Aorta (tissue), 5 donors: ENCODE data around the gene SNED1. TPM values are rescaled to one million over a fixed set of nuclear protein-coding genes. Genes with fewer than 3 reads are reported as not detected.

ENCODE experiments used
- ATAC-seq: fragments of 200-7000 bp; cut with Tn5 transposase; one replicate; pipeline ENCODE4 v1.9.1; 2022; ENCODE audit warnings: moderate library complexity; ENCODE audit not compliant: low FRiP score
- DNase-seq, 2 donors: peaks; one replicate each; pipeline ENCODE4 v3.0.0-alpha.2; 2020
- H3K27ac ChIP-seq, 2 donors: one replicate each; pipeline ENCODE4 v1.5.1; 2013; ENCODE audit warnings: low read length in 2 of 2, mild to moderate bottlenecking in 2 of 2, moderate library complexity in 2 of 2, control low read depth in 1 of 2, inconsistent platforms in 1 of 2, low read depth in 1 of 2
- H3K27me3 ChIP-seq, 2 donors: one replicate each; pipeline ENCODE4 v1.6.1; 2013; ENCODE audit warnings: control low read depth in 1 of 2, low read length in 1 of 2, mild to moderate bottlenecking in 1 of 2, moderate library complexity in 1 of 2; ENCODE audit not compliant: insufficient read depth in 2 of 2, control insufficient read depth in 1 of 2
- H3K36me3 ChIP-seq, 2 donors: one replicate each; pipeline ENCODE4 v1.6.1; 2013; ENCODE audit warnings: control low read depth in 1 of 2, low read length in 1 of 2, mild to moderate bottlenecking in 1 of 2; ENCODE audit not compliant: insufficient read depth in 2 of 2, control insufficient read depth in 1 of 2
- H3K4me1 ChIP-seq, 2 donors: one replicate each; pipeline ENCODE4 v1.6.1; 2013; ENCODE audit warnings: low read length in 2 of 2, control low read depth in 1 of 2, mild to moderate bottlenecking in 1 of 2, moderate library complexity in 1 of 2; ENCODE audit not compliant: insufficient read depth in 2 of 2, control insufficient read depth in 1 of 2
- H3K4me3 ChIP-seq, 2 donors: one replicate each; pipeline ENCODE4 v1.5.1; 2013; ENCODE audit warnings: low read length in 2 of 2, control low read depth in 1 of 2, mild to moderate bottlenecking in 1 of 2
- H3K9me3 ChIP-seq: one replicate; pipeline ENCODE4 v1.6.1; 2013; ENCODE audit warnings: mild to moderate bottlenecking, low read length; ENCODE audit not compliant: control insufficient read depth
- WGBS, 2 donors: extraction: QIAGEN DNeasy Blood & Tissue Kit; methylation state at CpG; one replicate each; pipeline ENCODE4 v1.1.7; 2013; 5-methylcytosine and 5-hydroxymethylcytosine counted together
- intact Hi-C, 2 donors: fragments of 100-400 bp; cut with DNase I; formaldehyde crosslinking; loops; one replicate each; pipeline versions ENCODE4 v1.14.2 to v1.15.0; 2022
- polyA plus RNA-seq, 2 donors: library from polyadenylated mRNA; stranded (reverse); fragments of 200-250 nt; gene quantifications; one replicate each; pipeline ENCODE4 v1.2.3, GENCODE V29; 2013
- total RNA-seq, 2 donors: library from RNA; stranded (reverse); fragmentation: NEBNext Ultra II Directional; extraction: Animal tissue kit (Norgen Biotek cat#: 25700); gene quantifications; one replicate each; pipeline ENCODE4 v1.2.1, GENCODE V29; 2021
- donor health status: healthy with polysubstance abuse.
- donor health status: Bipolar disorder and iron deficiency.
- donor health status: DM: no; HTN: no; CAD: no.
- donor health status: DM: no; HTN: no; CAD: no.
- donor health status: DM: yes; HTN: yes; CAD: no.

The SNED1 gene
- total and polyA plus RNA-seq, 4 donors = 5.9 to 149 (median 67.4) TPM

DNA sequence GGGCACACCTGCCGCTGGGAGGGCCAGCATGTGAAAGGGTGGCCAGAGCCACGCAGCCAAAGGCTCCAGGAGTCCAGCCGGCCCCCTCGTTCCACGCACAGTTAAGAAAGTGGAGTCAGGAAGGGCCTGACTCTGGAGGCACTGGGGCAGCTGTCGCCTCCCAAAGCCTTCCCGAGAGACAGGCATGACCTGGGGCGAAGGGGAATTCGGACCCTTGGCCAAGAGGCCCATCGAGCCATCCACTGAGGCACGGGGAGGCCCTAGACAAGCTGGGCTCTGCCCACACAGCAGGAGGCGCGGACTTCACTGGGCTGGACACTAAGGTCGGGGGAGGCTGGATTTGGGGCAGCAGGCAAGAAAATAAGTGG lies 38.5 kb upstream of the SNED1 start:
- 84 to 94% methylated on average over 14 of the region's 14 CpGs for WGBS, 2 donors
- Histone ChIP-seq H3K4me3 (no peak overlapping the region), H3K36me3 (no peaks in the 10 kb centered on the region), H3K9me3 (no peaks in the 10 kb centered on the region), H3K27me3 (no peaks in the 10 kb centered on the region), H3K27ac (no peak overlapping the region), H3K4me1 (no peaks in the 10 kb centered on the region)
- intact Hi-C loops = no loop called here
- no peak for ATAC-seq
- no peak for DNase-seq

- intact Hi-C loops = no loop called here
Observed at GRCh38 chr2:240960309-240960970, 38.0 kb upstream of the SNED1 start.

DNA sequence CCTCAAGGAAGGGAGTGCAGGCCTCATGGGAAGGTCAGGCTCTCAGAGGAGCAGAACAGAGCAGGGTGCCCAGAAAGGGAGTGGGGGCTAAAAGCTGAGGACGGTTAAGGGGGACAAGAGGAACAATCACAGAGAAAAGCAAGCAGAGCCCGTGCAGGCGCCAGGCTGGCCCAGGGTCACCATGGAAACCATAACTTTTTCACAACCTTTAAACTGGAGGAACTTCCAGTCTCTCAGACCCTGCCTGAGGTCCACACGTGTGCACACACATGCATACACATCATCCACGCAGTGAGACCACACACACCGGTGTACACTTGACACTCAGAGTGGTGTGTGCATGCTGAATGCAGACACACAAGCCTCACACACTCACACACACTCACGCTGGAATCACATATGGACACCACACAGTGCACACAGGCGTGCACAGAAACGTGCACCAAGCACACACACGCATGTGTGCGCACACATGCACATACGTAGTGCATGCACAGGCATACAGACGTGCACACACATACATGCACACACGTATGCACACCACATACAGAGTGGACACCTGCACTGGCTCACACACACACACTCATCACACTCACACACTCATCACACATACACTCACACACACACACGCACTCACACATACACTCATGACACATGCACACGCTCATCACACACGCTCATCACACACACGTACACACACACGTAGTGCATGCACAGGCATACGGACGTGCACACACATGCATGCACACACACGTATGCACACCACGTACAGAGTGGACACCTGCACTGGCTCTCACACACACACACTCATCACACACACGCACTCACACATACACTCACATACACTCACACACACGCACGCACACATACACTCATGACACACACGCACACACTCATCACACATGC lies 37.2 kb upstream of the SNED1 start:
- peak in 1 of 2 donors; percentile 73 for DNase-seq
- no peaks in the 10 kb centered on the region for H3K36me3 ChIP-seq
- 72 to 78% methylated on average over 27 of the region's 27 CpGs for whole genome bisulfite sequencing, 2 donors
- no peaks in the 10 kb centered on the region for H3K27me3 ChIP-seq
- no peak for ATAC-seq
- no peak overlapping the region for H3K27ac ChIP-seq
- no peak overlapping the region for H3K4me3 ChIP-seq
- no peaks in the 10 kb centered on the region for H3K4me1 ChIP-seq
- H3K9me3 ChIP-seq = no peaks in the 10 kb centered on the region
- intact Hi-C loops = no loop called here

More at GRCh38 chr2:240960309-240960970, 38.0 kb upstream of the SNED1 start:
- no peak overlapping the region for H3K27ac ChIP-seq
- no peaks in the 10 kb centered on the region for H3K9me3 ChIP-seq
- no peaks in the 10 kb centered on the region for H3K4me1 ChIP-seq
- no peaks in the 10 kb centered on the region for H3K27me3 ChIP-seq
- DNase-seq (peak in 1 of 2 donors; percentile 79), ATAC-seq (peak; percentile 7)
- 28 to 30% methylated on average over 28 of the region's 28 CpGs for WGBS, 2 donors
- no peaks in the 10 kb centered on the region for H3K36me3 ChIP-seq
- H3K4me3 ChIP-seq = no peak overlapping the region

GRCh38 chr2:240961910-240962299 lies 36.5 kb upstream of the SNED1 start:
- no peak overlapping the region for H3K4me3 ChIP-seq
- intact Hi-C loops = no loop called here
- peak in 1 of 2 donors; percentile 20 for DNase-seq

GRCh38 chr2:240962300-240963064 lies 35.9 kb upstream of the SNED1 start:
- Histone ChIP-seq H3K4me1 (no peaks in the 10 kb centered on the region), H3K9me3 (no peaks in the 10 kb centered on the region), H3K36me3 (no peaks in the 10 kb centered on the region), H3K27ac (no peak overlapping the region), H3K27me3 (no peaks in the 10 kb centered on the region), H3K4me3 (no peak overlapping the region)
- peak; percentile 82 for DNase-seq
- intact Hi-C loops = no loop called here
- peak; percentile 37 for ATAC-seq
- WGBS, 2 donors = 53 to 55% methylated on average over 25 to 29 of the region's 29 CpGs

More at GRCh38 chr2:240961910-240962299, 36.5 kb upstream of the SNED1 start:
- Histone ChIP-seq H3K27me3 (no peaks in the 10 kb centered on the region), H3K36me3 (no peaks in the 10 kb centered on the region), H3K27ac (no peak overlapping the region), H3K9me3 (no peaks in the 10 kb centered on the region), H3K4me1 (no peaks in the 10 kb centered on the region)
- no peak for ATAC-seq
- WGBS, 2 donors = 57 to 71% methylated on average over 12 of the region's 12 CpGs

GRCh38 chr2:240963065-240963867 lies 35.2 kb upstream of the SNED1 start:
- intact Hi-C loops = no loop called here
- H3K36me3 ChIP-seq = no peaks in the 10 kb centered on the region
- DNase-seq (peak; percentile 47 to 72), ATAC-seq (no peak)
- no peaks in the 10 kb centered on the region for H3K4me1 ChIP-seq
- H3K27me3 ChIP-seq = no peaks in the 10 kb centered on the region
- no peaks in the 10 kb centered on the region for H3K9me3 ChIP-seq
- H3K4me3 ChIP-seq = no peak overlapping the region
- WGBS, 2 donors = 93 to 98% methylated on average over 32 to 33 of the region's 33 CpGs
- no peak overlapping the region for H3K27ac ChIP-seq

GRCh38 chr2:240963868-240964703 lies 34.3 kb upstream of the SNED1 start:
- 94% methylated on average over 20 of the region's 20 CpGs for WGBS, 2 donors
- DNase-seq = peak; percentile 41 to 70
- no peaks in the 10 kb centered on the region for H3K27me3 ChIP-seq
- no peaks in the 10 kb centered on the region for H3K36me3 ChIP-seq
- ATAC-seq = no peak
- intact Hi-C loops = no loop called here
- no peak overlapping the region for H3K27ac ChIP-seq
- no peak overlapping the region for H3K4me3 ChIP-seq
- no peaks in the 10 kb centered on the region for H3K4me1 ChIP-seq
- H3K9me3 ChIP-seq = no peaks in the 10 kb centered on the region
